GM08714 (cell line): Measurements from ENCODE around the gene GUK1.

ENCODE experiments used
- H3K4me3 ChIP-seq: fragments of 200-500 bp; sonication (Bioruptor generic); 2 replicates; pipeline ENCODE4 v1.5.1; 2014; ENCODE audit warnings: mild to moderate bottlenecking, low read length, inconsistent platforms
- ZNF274 ChIP-seq: IDR thresholded peaks from 2 replicates; pipeline ENCODE4 v1.6.1; 2012; ENCODE audit warnings: mild to moderate bottlenecking, low read depth, low read length

GUK1 gene

DNA sequence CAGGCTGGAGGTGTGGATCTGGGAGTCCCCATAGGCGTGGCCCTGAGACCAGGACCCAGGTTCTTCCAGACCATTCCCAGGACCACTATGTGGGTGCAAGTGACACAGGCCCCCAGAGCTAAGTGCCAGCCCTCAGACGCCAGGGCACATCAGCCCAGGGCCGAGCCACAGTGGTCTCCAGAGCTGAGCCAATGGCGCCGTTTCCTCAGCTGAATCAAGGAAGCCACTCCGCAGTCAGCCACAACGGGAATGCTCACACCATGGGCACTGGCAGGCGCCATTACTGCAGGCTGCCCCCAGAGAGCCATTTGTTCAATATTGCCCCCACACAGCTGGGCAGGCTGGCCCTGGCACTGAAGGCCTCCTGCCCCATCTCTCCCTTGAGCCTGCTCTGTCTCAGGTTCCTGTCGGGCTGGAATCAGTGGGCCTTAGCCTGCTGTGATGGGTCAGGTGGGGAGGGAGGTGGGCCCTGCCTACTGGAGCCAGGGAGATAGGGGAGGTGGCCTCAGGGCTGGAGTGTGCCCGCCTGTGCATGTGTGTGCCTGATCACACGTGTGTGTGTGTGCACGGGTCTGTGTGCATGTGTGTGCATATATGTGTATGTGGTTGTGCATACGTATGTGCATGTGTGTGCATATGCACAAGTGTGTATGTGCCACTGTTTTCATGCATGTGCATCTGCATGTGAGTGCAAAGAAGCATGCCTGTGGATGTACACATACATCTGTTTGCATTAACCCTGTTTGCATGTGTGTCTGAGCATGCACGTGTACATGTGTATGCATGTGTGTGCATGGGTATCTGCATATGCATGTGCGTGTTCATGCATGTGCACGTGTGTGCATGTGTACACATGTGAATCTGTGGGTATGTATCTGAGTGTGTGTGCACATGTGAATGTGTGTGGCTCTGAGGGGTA is 15.8 kb downstream of the GUK1 start:
- TF ChIP-seq ZNF274 = no peak
- no peak overlapping the region for H3K4me3 ChIP-seq

DNA sequence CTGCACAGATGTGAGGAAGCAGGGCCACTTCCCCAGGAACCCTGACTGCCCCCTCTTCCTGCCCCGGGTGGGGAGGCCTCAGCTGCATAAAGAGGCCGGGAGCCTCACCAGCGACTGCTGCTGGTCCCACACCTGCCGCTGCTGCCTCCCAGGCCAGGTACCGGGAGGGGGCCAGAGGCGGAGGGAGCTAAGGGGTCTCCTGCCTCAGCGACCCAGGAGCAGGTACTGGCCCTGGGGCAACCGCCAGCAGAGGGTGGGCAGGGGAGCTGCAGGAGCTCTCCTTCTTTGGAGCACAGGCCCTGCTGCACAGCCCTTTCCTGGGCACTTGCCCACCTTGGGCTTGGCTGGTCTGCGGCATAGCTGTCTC is 16.4 kb downstream of the GUK1 start:
- TF ChIP-seq ZNF274 = no peak
- H3K4me3 ChIP-seq = no peak overlapping the region

DNA sequence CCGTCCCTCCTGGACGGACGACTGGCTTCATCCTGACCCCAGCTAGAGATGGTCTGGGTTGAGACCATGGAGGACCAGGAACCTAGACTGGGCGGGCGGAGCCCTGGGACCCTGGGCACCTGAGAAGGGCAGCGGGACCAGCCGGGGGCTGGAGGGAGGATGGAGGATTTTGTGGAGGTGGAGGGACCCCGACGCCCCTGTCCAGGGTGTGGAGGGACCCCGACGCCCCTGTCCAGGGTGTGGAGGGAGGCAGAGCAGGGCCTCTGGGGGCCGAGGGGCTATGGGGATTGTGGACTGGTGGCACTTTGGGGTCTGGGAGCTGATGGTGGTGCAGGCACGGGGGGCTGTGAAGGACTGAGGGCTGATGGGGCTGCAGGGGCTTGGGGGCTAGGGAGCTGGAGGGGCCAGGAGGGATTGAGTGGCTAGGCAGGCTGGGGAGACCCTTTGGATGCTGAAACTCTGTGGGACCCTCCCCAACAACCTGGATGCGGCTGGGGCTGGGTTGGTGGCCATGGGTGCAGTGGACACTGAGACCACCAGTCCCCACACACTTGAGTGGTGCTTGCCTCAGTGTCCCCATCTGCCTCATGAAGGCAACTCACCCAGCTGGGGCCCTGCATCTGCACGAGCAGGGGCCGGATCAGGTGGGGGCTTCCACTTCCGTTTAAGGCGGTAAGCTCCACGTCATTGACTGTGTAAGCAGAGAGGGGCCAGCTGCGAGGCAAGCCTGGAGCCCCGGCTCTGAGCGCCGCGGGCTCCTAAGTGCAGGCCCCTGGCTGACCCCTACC is 17.1 kb downstream of the GUK1 start:
- H3K4me3 ChIP-seq = no peak overlapping the region
- no peak for TF ChIP-seq ZNF274

DNA sequence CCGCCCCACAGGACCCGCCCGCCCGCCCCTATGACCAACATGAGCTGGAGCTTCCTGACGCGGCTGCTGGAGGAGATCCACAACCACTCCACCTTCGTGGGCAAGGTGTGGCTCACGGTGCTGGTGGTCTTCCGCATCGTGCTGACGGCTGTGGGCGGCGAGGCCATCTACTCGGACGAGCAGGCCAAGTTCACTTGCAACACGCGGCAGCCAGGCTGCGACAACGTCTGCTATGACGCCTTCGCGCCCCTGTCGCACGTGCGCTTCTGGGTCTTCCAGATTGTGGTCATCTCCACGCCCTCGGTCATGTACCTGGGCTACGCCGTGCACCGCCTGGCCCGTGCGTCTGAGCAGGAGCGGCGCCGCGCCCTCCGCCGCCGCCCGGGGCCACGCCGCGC is 17.6 kb downstream of the GUK1 start:
- TF ChIP-seq ZNF274 = no peak
- H3K4me3 ChIP-seq = no peak overlapping the region

DNA sequence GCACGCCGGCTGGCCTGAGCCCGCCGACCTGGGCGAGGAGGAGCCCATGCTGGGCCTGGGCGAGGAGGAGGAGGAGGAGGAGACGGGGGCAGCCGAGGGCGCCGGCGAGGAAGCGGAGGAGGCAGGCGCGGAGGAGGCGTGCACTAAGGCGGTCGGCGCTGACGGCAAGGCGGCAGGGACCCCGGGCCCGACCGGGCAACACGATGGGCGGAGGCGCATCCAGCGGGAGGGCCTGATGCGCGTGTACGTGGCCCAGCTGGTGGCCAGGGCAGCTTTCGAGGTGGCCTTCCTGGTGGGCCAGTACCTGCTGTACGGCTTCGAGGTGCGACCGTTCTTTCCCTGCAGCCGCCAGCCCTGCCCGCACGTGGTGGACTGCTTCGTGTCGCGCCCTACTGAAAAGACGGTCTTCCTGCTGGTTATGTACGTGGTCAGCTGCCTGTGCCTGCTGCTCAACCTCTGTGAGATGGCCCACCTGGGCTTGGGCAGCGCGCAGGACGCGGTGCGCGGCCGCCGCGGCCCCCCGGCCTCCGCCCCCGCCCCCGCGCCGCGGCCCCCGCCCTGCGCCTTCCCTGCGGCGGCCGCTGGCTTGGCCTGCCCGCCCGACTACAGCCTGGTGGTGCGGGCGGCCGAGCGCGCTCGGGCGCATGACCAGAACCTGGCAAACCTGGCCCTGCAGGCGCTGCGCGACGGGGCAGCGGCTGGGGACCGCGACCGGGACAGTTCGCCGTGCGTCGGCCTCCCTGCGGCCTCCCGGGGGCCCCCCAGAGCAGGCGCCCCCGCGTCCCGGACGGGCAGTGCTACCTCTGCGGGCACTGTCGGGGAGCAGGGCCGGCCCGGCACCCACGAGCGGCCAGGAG is 18.3 kb downstream of the GUK1 start:
- no peak overlapping the region for H3K4me3 ChIP-seq
- no peak for TF ChIP-seq ZNF274

DNA sequence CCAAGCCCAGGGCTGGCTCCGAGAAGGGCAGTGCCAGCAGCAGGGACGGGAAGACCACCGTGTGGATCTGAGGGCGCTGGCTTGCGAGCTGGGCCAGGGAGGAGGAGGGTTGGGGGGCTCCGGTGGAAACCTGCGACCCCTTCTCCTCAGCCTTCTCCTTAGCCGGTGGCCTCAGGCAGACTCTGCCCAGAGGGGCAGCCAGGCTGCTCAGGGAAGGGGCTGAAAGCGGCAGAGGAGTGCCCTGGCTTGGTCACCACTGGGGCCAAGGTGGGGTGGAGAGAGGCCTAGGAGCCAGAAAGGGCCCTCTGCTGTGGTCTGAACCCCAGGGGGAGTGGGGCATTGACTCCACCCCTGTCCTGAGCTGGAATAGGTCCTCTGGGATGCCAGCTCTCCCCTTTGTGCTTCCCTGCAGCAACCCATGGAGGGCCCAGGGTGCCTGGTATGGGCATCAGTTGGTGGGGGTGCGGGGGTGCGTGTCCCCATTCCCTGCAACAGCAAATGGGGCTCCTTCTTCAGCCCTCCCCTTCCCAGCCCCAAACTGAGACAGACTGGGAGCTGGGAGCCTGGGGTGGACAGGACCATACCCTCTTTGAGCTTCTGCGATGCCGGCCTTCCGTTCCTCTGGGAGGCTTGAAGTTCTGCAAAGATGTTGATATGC is 19.1 kb downstream of the GUK1 start:
- TF ChIP-seq ZNF274 = no peak
- no peak overlapping the region for H3K4me3 ChIP-seq

DNA sequence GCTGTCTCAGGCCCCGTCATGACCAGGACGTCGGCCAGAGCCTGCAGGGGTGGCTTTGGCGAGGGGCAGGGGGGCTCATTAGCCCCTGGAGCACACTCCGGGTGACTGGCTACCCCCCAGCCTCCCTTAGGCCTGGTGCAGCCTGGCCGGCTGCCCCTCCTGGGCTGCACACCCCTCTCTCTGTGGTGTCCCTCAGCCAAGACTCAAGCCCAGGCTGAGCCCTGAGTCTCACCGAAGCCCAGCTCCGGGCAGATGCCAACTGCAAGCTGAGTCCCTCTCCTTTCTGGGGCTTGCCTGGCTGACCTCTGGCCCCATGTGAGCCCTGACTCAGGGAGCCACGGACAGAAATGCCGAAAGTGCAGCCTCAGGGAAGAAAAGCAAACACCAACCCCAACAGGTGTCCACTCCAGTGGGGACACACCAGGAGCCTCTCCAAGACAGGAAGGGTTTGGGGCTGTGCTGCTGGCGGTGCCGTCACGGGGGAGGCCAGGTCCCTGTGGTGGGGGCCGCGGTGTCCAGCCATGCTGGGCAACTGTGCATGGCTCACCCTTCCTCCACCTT is 20.2 kb downstream of the GUK1 start:
- no peak overlapping the region for H3K4me3 ChIP-seq
- TF ChIP-seq ZNF274 = no peak

DNA sequence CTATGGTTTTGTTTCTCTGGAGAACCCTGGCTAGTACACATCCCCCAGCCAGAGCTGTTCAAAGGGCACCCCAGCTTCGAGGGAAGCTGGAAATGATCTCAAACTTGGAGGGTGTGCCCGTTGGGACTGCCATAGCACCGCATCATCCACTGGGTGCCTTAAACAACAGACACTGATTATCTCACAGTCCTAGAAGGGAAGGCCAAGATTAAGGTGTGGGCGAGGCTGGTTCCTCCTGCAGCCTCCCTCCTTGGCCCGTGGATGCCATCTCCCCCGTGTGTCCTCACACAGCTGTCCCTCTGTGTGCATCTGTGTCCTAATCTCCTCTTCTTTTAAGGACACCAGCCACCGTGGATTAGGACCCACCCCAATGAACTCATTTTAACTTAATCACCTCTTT is 21.3 kb downstream of the GUK1 start:
- H3K4me3 ChIP-seq = no peak overlapping the region
- no peak for TF ChIP-seq ZNF274

DNA sequence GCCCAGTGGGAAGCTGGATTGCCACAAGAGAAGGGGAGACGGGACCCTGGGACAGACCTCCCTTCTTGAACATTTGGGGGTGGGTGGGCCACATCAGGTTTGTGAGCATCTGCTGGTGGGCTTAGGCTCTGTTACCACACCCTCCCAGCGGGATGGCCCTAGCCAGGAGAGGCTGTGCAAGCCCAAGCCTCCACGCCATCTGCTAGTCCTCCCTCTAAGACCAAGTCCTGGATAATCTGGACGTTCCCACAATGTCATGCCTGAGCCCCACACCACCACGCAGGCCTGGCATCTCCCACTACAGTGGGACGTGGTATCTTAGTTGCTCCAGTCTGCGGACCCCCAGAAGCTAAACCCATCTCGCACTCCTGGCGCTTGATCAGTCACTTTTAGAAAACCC is 21.8 kb downstream of the GUK1 start:
- TF ChIP-seq ZNF274 = no peak
- H3K4me3 ChIP-seq = no peak overlapping the region

DNA sequence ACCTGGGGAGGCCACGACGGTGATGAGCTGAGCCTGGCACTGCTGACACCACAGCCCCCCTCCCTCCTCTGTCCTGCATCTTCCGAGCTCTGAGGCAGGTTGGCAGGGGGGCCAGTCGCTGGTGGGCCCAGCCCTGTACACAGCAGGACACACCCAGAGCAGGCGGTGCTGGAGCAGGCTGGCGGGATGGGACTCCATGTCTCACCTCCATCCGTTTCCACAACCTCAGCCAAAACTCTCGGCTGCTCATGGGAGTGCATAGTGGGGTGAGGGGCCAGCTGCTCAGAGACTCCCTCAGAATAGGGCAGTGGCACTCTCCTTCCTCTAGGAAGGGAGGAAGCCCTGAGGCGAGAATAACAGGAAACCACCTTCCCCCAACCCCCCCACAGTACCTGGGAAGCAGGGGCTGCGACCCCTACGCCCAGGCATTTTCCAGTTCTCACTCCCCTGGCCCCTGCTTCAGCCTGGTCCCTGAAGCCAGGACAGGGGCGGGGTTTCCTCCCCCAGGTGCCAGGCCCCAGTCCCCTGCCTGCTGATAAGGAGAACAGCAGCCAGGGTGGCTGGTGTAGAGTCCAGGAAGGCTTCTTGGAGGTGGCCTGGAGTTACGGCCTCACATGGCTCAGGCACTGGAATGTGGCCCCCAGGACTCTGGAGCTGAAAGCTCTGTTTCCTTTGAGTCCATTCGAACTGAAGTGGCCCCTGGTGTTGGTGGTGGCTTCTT is 22.4 kb downstream of the GUK1 start:
- H3K4me3 ChIP-seq = no peak overlapping the region

DNA sequence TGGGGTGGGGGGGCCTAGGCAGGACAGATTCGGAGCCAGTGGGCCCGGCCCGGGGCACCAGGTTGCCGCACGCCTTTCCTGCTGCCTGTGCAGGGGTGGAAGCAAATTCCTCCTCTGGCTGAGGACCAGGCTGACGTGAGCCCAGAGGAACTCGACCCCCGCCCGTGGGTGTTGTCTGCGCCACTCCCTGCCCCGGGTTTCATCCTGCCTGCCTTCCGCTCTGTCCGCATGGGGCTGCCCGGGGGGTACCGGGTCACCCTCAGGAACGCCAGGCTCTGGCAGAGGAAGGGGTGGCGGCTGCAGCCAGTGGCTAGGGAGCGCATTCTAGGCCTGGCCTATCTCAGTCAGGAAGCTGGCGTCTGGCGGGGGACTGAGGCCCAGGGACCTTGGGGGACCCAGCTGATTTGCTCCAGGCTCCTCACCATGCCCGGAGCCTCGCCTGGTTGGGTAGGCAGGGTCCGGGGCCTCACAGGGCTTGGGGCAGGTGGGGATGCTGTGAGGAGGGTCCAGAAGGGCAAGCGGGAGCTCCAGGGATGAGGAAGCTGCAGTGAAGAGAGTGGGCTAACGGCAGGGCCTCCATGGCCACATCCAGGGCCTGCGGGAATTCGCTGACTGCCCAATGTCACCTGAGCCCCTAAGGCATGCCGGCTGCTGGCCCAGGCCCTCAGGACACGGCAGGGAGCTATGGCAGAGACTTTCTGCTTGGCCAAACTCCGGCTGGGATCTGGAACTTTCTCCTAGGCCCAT is 23.1 kb downstream of the GUK1 start:
- no peak for TF ChIP-seq ZNF274
- H3K4me3 ChIP-seq = no peak overlapping the region

More for the DNA sequence above, 22.4 kb downstream of the GUK1 start:
- no peak for TF ChIP-seq ZNF274
